Measurements from ENCODE around the gene EIF4G2.
"Not testable (repeated sequence)": the region's sequence is repeated elsewhere in the genome, so short reads cannot be mapped to it uniquely, and the experiment has no call there.

Gene EIF4G2

GRCh38 chr11:10808553-10809372 is at the start of gene EIF4G2:
TSS of gene EIF4G2 (minus strand) at chr11:10808926.
- ATAC-seq = peak; percentile 95

- peak; percentile 93 to 94 for ATAC-seq
Measured at GRCh38 chr11:10857709-10858438, 49.1 kb upstream of the EIF4G2 start, which contains the start of gene ZBED5. TSS of gene ZBED5 (minus strand) at chr11:10858053. CDS start at chr11:10854945, 3,108 bp downstream.

GRCh38 chr11:10857459-10857708 is 48.7 kb upstream of the EIF4G2 start:
- peak; percentile 2 to 3 for ATAC-seq

GRCh38 chr11:10856689-10857458 is 48.1 kb upstream of the EIF4G2 start:
- no peak for ATAC-seq

- no peak for ATAC-seq
Measured at GRCh38 chr11:10855295-10855694, 46.6 kb upstream of the EIF4G2 start.

GRCh38 chr11:10847960-10848860 is 39.5 kb upstream of the EIF4G2 start:
- ATAC-seq = no peak

- no peak for ATAC-seq
Measured at GRCh38 chr11:10846660-10847059, 37.9 kb upstream of the EIF4G2 start.

- no peak for ATAC-seq
Measured at GRCh38 chr11:10845589-10845988, 36.9 kb upstream of the EIF4G2 start.

GRCh38 chr11:10844796-10845195 is 36.1 kb upstream of the EIF4G2 start:
- ATAC-seq = no peak

GRCh38 chr11:10844356-10844755 is 35.6 kb upstream of the EIF4G2 start:
- no peak for ATAC-seq

- ATAC-seq = no peak
Measured at GRCh38 chr11:10838881-10839280, 30.2 kb upstream of the EIF4G2 start.

GRCh38 chr11:10838083-10838482 is 29.4 kb upstream of the EIF4G2 start:
- no peak for ATAC-seq

- ATAC-seq = not testable (repeated sequence)
Measured at GRCh38 chr11:10836884-10837283, 28.2 kb upstream of the EIF4G2 start.

GRCh38 chr11:10829139-10829538 is 20.4 kb upstream of the EIF4G2 start:
- ATAC-seq = no peak

GRCh38 chr11:10828402-10828801 is 19.7 kb upstream of the EIF4G2 start:
- no peak for ATAC-seq

GRCh38 chr11:10824888-10825287 is 16.2 kb upstream of the EIF4G2 start:
- ATAC-seq = peak; percentile 44 to 53

GRCh38 chr11:10823152-10823579 is 14.4 kb upstream of the EIF4G2 start:
- ATAC-seq = no peak

- ATAC-seq = not testable (repeated sequence)
Measured at GRCh38 chr11:10822491-10822890, 13.8 kb upstream of the EIF4G2 start.

- no peak for ATAC-seq
Measured at GRCh38 chr11:10818594-10818993, 9.9 kb upstream of the EIF4G2 start.

- ATAC-seq = no peak
Measured at GRCh38 chr11:10813945-10814344, 5.2 kb upstream of the EIF4G2 start.

- ATAC-seq = peak; percentile 3 to 7
Measured at GRCh38 chr11:10809373-10810160, 841 bp upstream of the EIF4G2 start.

GRCh38 chr11:10808235-10808552 is 532 bp downstream of the EIF4G2 start:
- no peak for ATAC-seq
